Endothelial cell of umbilical vein (primary cell): ENCODE data around the gene COA7. TPM values are rescaled to one million over a fixed set of nuclear protein-coding genes. Genes with fewer than 3 reads are reported as not detected.

Experiments used
- BruUV-seq: library from RNA; stranded (reverse); fragments of 400-500 nt; replicated peaks from 2 replicates; lab custom pipeline; 2021; lab: Mats Ljungman, UMichigan
- CTCF ChIA-PET: fragments of 300-600, 350-600 bp; sonication (Branson Sonifier 250); formaldehyde crosslinking; loops from one replicate; lab custom pipeline; 2021; ENCODE audit warnings: antibody characterized with exemption, inconsistent platforms; lab: Charles Lee
- POLR2A ChIA-PET: fragments of 300-600, 350-600 bp; sonication (Branson Sonifier 250); formaldehyde crosslinking; loops from one replicate; lab custom pipeline; 2021; ENCODE audit warnings: antibody characterized with exemption, inconsistent platforms; lab: Charles Lee
- DNase-seq: peaks from one replicate; pipeline ENCODE4 v3.0.0-alpha.2; 2011; ENCODE audit warnings: low read depth, low spot score
- FAIRE-seq: peaks from 2 replicates; lab custom pipeline; 2011; peaks lifted over from hg19 to GRCh38; lab: Jason Lieb, UNC
- H2AFZ ChIP-seq: 2 replicates; pipeline ENCODE4 v1.6.0; 2012; ENCODE audit warnings: low read depth, low read length, control low read depth, inconsistent platforms
- H3K27ac ChIP-seq: 2 replicates; pipeline ENCODE4 v1.5.1; 2011; ENCODE audit warnings: low read depth, mild to moderate bottlenecking, control low read depth, low read length, moderate library complexity; ENCODE audit not compliant: insufficient read depth
- H3K27me3 ChIP-seq, 2 experiments: 2 replicates each; pipeline versions ENCODE4 v1.6.0 to v1.6.1; 2011; ENCODE audit warnings: low read length in 2 of 2, mixed read lengths in 1 of 2; ENCODE audit not compliant: control insufficient read depth in 2 of 2, insufficient read depth in 2 of 2
- H3K36me3 ChIP-seq, 2 experiments: 2 replicates in 1 of 2; 3 replicates in 1 of 2; pipeline ENCODE4 v1.5.1; 2011; ENCODE audit warnings: low read length in 2 of 2, mild to moderate bottlenecking in 1 of 2, moderate library complexity in 1 of 2; ENCODE audit not compliant: control insufficient read depth in 2 of 2, insufficient read depth in 2 of 2; ENCODE audit errors: extremely low read depth in 1 of 2
- H3K4me1 ChIP-seq: 3 replicates; pipeline ENCODE4 v1.5.1; 2011; ENCODE audit warnings: mild to moderate bottlenecking, low read length; ENCODE audit not compliant: control insufficient read depth, insufficient read depth; ENCODE audit errors: extremely low read depth
- H3K4me2 ChIP-seq: 2 replicates; pipeline ENCODE4 v1.6.1; 2011; ENCODE audit warnings: low read length, control low read depth, mixed read lengths; ENCODE audit not compliant: insufficient read depth
- H3K4me3 ChIP-seq, 3 experiments: fragments of 200-600 bp in 1 of 3; sonication (generic), shearing (Covaris generic) in 1 of 3; replicated peaks in 1 of 3; 2 replicates each; pipeline ENCODE4 v1.5.1; 2011 to 2016; ENCODE audit warnings: control low read depth in 3 of 3, low read length in 3 of 3, mild to moderate bottlenecking in 2 of 3, inconsistent platforms in 1 of 3, low read depth in 1 of 3, moderate library complexity in 1 of 3; ENCODE audit not compliant: insufficient read depth in 1 of 3
- H3K79me2 ChIP-seq: 2 replicates; pipeline ENCODE4 v1.6.0; 2012; ENCODE audit warnings: low read length, inconsistent platforms; ENCODE audit not compliant: control insufficient read depth, insufficient read depth
- H3K9ac ChIP-seq: replicated peaks from 2 replicates; pipeline ENCODE3; 2011; ENCODE audit warnings: low read length, control low read depth; ENCODE audit not compliant: insufficient read depth; ENCODE audit errors: extremely low read depth
- H3K9me1 ChIP-seq: replicated peaks from 3 replicates; pipeline ENCODE4 v1.6.0; 2011; ENCODE audit warnings: mild to moderate bottlenecking, low read length; ENCODE audit not compliant: control insufficient read depth, insufficient read depth; ENCODE audit errors: extremely low read depth
- H3K9me3 ChIP-seq: replicated peaks from 2 replicates; pipeline ENCODE4 v1.5.1; 2012; ENCODE audit warnings: low read length, inconsistent platforms; ENCODE audit not compliant: control insufficient read depth, insufficient read depth
- H4K20me1 ChIP-seq: replicated peaks from 2 replicates; pipeline ENCODE3; 2011; ENCODE audit warnings: mild to moderate bottlenecking, low read length; ENCODE audit not compliant: control insufficient read depth, insufficient read depth; ENCODE audit errors: extremely low read depth
- CTCF ChIP-seq, 2 donors: IDR thresholded peaks; 1 replicate in 1 of 2; 2 replicates in 1 of 2; pipeline ENCODE4 v1.5.1; 2011; ENCODE audit warnings: low read length in 2 of 2, mild to moderate bottlenecking in 2 of 2, moderate library complexity in 2 of 2, control low read depth in 1 of 2, inconsistent platforms in 1 of 2, low read depth in 1 of 2; ENCODE audit not compliant: insufficient read depth in 1 of 2; ENCODE audit errors: extremely low read depth in 1 of 2
- EZH2 ChIP-seq: IDR thresholded peaks from 2 replicates; pipeline ENCODE4 v1.6.1; 2012; ENCODE audit warnings: borderline replicate concordance, low read depth, mild to moderate bottlenecking, moderate library complexity, low read length, inconsistent platforms; ENCODE audit not compliant: severe bottlenecking
- FOS ChIP-seq: IDR thresholded peaks from 2 replicates; pipeline ENCODE4 v1.6.1; 2011; ENCODE audit warnings: mild to moderate bottlenecking, low read length, moderate library complexity, borderline replicate concordance; ENCODE audit not compliant: insufficient read depth
- GATA2 ChIP-seq: IDR thresholded peaks from 2 replicates; pipeline ENCODE4 v1.7.0; 2011; ENCODE audit warnings: low read depth, mild to moderate bottlenecking, moderate library complexity, mixed read lengths, low read length; ENCODE audit not compliant: insufficient read length, insufficient read depth
- JUN ChIP-seq: IDR thresholded peaks from 2 replicates; pipeline ENCODE4 v1.6.1; 2011; ENCODE audit warnings: borderline replicate concordance, low read depth; ENCODE audit not compliant: insufficient read length, insufficient read depth
- MAX ChIP-seq: IDR thresholded peaks from 2 replicates; pipeline ENCODE4 v1.6.1; 2011; ENCODE audit not compliant: insufficient read depth, insufficient read length
- MYC ChIP-seq: IDR thresholded peaks from one replicate; pipeline ENCODE4 v1.6.1; 2011; ENCODE audit warnings: mild to moderate bottlenecking, low read depth, low read length
- POLR2A ChIP-seq: IDR thresholded peaks from 2 replicates; pipeline ENCODE4 v1.6.1; 2012; ENCODE audit warnings: low read depth, mild to moderate bottlenecking, control low read depth, low read length
- POLR2AphosphoS5 ChIP-seq: IDR thresholded peaks from 2 replicates; pipeline ENCODE4 v1.6.1; 2012; ENCODE audit warnings: low read depth, mild to moderate bottlenecking, control low read depth, low read length, moderate library complexity; ENCODE audit not compliant: insufficient read depth
- dilution Hi-C: fragments of 300-500 bp; cut with MboI; formaldehyde crosslinking; loops from one replicate; pipeline ENCODE4 v1.15.0; 2019; ENCODE audit warnings: low sequenced_read_pairs; ENCODE audit not compliant: extremely low pct_ligation_motif_present
- intact Hi-C: fragments of 100-400 bp; cut with micrococcal nuclease; formaldehyde crosslinking; loops from one replicate; pipeline ENCODE4 v1.10.0; 2022
- polyA plus RNA-seq, 4 experiments: library from polyadenylated mRNA; depleted of rRNA in 3 of 4; stranded (reverse) in 3 of 4; unstranded in 1 of 4; fragments of >200 nt; gene quantifications; 2 replicates each; pipeline versions ENCODE4 v1.2.1 to v1.2.3, GENCODE V29; 2011 to 2012; ENCODE audit warnings: missing spikeins in 1 of 4
- total RNA-seq: library from RNA; stranded (reverse); gene quantifications from 2 replicates; pipeline ENCODE4 v1.2.3, GENCODE V29; 2021

COA7 gene
- total and polyA plus RNA-seq, 2 donors (not counting 3 experiments of a cell fraction or from before 2014, with no cell fraction given): 11.7 to 28.6 TPM

GRCh38 chr1:52641307-52641706, 56.8 kb downstream of the COA7 start:
- Histone ChIP-seq H3K27me3 (peaks cover 11 to 12% of the 10 kb centered on the region in 2 experiments), H3K4me2 (no peak overlapping the region), H2AFZ (no peak overlapping the region), H4K20me1 (no peaks in the 10 kb centered on the region), H3K79me2 (no peaks in the 10 kb centered on the region), H3K9me3 (no peaks in the 10 kb centered on the region), H3K4me3 (no peak overlapping the region), H3K9me1 (no peaks in the 10 kb centered on the region), H3K27ac (no peak overlapping the region), H3K36me3 (no peaks in the 10 kb centered on the region), H3K4me1 (no peaks in the 10 kb centered on the region), H3K9ac (no peak overlapping the region)
- POLR2A ChIA-PET: no interaction called here
- intact Hi-C loops: no loop called here
- FAIRE-seq (no peak), DNase-seq (no peak)
- no peak for TF ChIP-seq CTCF (IDR thresholded peaks at IDR 0.05; ENCODE audit: extremely low read depth in 1 of 2, insufficient read depth in 1 of 2, low read depth in 1 of 2, low read length in 2 of 2)
- no peak for TF ChIP-seq MYC
- TF ChIP-seq GATA2: no peak
- TF ChIP-seq POLR2AphosphoS5: no peak
- no peak for TF ChIP-seq MAX
- TF ChIP-seq FOS: no peak
- no peak for TF ChIP-seq POLR2A
- no peak for TF ChIP-seq JUN
- TF ChIP-seq EZH2: no peak
- CTCF ChIA-PET: interaction anchor here (1.3 to 1.5 kb wide), 3 partner anchors 8 to 12 kb away, joined by 3 to 6 read pairs (median 4); partner anchors contain the start of gene SHISAL2A
- dilution Hi-C loops: no loop called here
- no TSS peak for BruUV-seq
